Calu3 (cell line): ENCODE results near the gene SF1. TPM values are rescaled to one million over a fixed set of nuclear protein-coding genes. Genes with fewer than 3 reads are reported as not detected.

Source experiments
- BruUV-seq: library from RNA; stranded (reverse); fragments of 400-500 nt; replicated peaks from 2 replicates; lab custom pipeline; 2021; lab: Mats Ljungman, UMichigan
- CTCF ChIA-PET: fragments of 300-600 bp; sonication (Branson Sonifier 250); formaldehyde crosslinking; loops from one replicate; lab custom pipeline; 2022; ENCODE audit warnings: antibody characterized with exemption; lab: Charles Lee
- DNase-seq: peaks from one replicate; pipeline ENCODE4 v3.0.0; 2022
- H3K27ac Mint-ChIP-seq: one replicate; pipeline ENCODE4 v1.8.0; 2022; ENCODE audit warnings: mixed read lengths; ENCODE audit not compliant: unreplicated experiment
- H3K27me3 Mint-ChIP-seq: one replicate; pipeline ENCODE4 v1.8.0; 2022; ENCODE audit warnings: mixed read lengths; ENCODE audit not compliant: unreplicated experiment
- H3K36me3 Mint-ChIP-seq: one replicate; pipeline ENCODE4 v1.8.0; 2022; ENCODE audit warnings: mild to moderate bottlenecking, moderate library complexity, mixed read lengths; ENCODE audit not compliant: insufficient read depth, unreplicated experiment
- H3K4me1 Mint-ChIP-seq: one replicate; pipeline ENCODE4 v1.8.0; 2022; ENCODE audit warnings: mild to moderate bottlenecking, low read depth, mixed read lengths; ENCODE audit not compliant: unreplicated experiment
- H3K4me3 Mint-ChIP-seq: one replicate; pipeline ENCODE4 v1.8.0; 2022; ENCODE audit warnings: mild to moderate bottlenecking, low read depth, moderate library complexity, mixed read lengths; ENCODE audit not compliant: unreplicated experiment
- H3K9me3 Mint-ChIP-seq: one replicate; pipeline ENCODE4 v1.8.0; 2022; ENCODE audit warnings: low read depth, mixed read lengths; ENCODE audit not compliant: unreplicated experiment
- CTCF ChIP-seq: fragments of 200-600 bp; IDR thresholded peaks from one replicate; pipeline ENCODE4 v1.8.0; 2022; ENCODE audit warnings: antibody characterized with exemption; ENCODE audit not compliant: unreplicated experiment
- intact Hi-C: fragments of 100-400 bp; cut with micrococcal nuclease; formaldehyde crosslinking; loops from one replicate; pipeline ENCODE4 v1.10.0; 2022; ENCODE audit not compliant: unreplicated experiment
- total RNA-seq: library from RNA; stranded (reverse); gene quantifications from 2 replicates; pipeline ENCODE4 v1.2.3, GENCODE V29; 2022

SF1 gene
- total RNA-seq, 1 experiment from 2014 or later = 312 TPM

- intact Hi-C loops = no loop called here
- no peak for TF ChIP-seq CTCF
- Mint-ChIP-seq H3K9me3 (no peaks in the 10 kb centered on the region), H3K4me3 (no peak overlapping the region), H3K27ac (no peak overlapping the region), H3K4me1 (no peaks in the 10 kb centered on the region), H3K27me3 (peaks cover 11% of the 10 kb centered on the region), H3K36me3 (peaks cover 5% of the 10 kb centered on the region)
- DNase-seq = no peak
- no TSS peak for BruUV-seq
- CTCF ChIA-PET = no interaction called here
Observed at GRCh38 chr11:64752175-64752970, 26.0 kb downstream of the SF1 start.

GRCh38 chr11:64751580-64751979 lies 26.8 kb downstream of the SF1 start:
- intact Hi-C loops = no loop called here
- TF ChIP-seq CTCF = no peak
- Mint-ChIP-seq H3K4me1 (no peaks in the 10 kb centered on the region), H3K4me3 (no peak overlapping the region), H3K27me3 (peaks cover 13% of the 10 kb centered on the region), H3K27ac (no peak overlapping the region), H3K36me3 (peaks cover 5% of the 10 kb centered on the region), H3K9me3 (no peaks in the 10 kb centered on the region)
- CTCF ChIA-PET = no interaction called here
- BruUV-seq = no TSS peak
- no peak for DNase-seq

GRCh38 chr11:64751136-64751535 lies 27.2 kb downstream of the SF1 start:
- no peaks in the 10 kb centered on the region for H3K9me3 Mint-ChIP-seq
- intact Hi-C loops = no loop called here
- H3K27ac Mint-ChIP-seq = no peak overlapping the region
- peaks cover 5% of the 10 kb centered on the region for H3K36me3 Mint-ChIP-seq
- no peak for DNase-seq
- H3K27me3 Mint-ChIP-seq = peaks cover 18% of the 10 kb centered on the region
- no TSS peak for BruUV-seq
- TF ChIP-seq CTCF = no peak
- no peak overlapping the region for H3K4me3 Mint-ChIP-seq
- H3K4me1 Mint-ChIP-seq = no peaks in the 10 kb centered on the region
- CTCF ChIA-PET = no interaction called here

GRCh38 chr11:64750361-64751054 lies 27.8 kb downstream of the SF1 start:
- no TSS peak for BruUV-seq
- DNase-seq = no peak
- peaks cover 24% of the 10 kb centered on the region for H3K27me3 Mint-ChIP-seq
- CTCF ChIA-PET = no interaction called here
- H3K36me3 Mint-ChIP-seq = peaks cover 5% of the 10 kb centered on the region
- TF ChIP-seq CTCF = no peak
- no peaks in the 10 kb centered on the region for H3K9me3 Mint-ChIP-seq
- H3K27ac Mint-ChIP-seq = no peak overlapping the region
- H3K4me3 Mint-ChIP-seq = no peak overlapping the region
- intact Hi-C loops = no loop called here
- no peaks in the 10 kb centered on the region for H3K4me1 Mint-ChIP-seq
